ENCODE results near the gene C16orf92.
A peak's percentile ranks its signal among the peaks of the same experiment; 100 is the strongest.

Gene C16orf92

DNA sequence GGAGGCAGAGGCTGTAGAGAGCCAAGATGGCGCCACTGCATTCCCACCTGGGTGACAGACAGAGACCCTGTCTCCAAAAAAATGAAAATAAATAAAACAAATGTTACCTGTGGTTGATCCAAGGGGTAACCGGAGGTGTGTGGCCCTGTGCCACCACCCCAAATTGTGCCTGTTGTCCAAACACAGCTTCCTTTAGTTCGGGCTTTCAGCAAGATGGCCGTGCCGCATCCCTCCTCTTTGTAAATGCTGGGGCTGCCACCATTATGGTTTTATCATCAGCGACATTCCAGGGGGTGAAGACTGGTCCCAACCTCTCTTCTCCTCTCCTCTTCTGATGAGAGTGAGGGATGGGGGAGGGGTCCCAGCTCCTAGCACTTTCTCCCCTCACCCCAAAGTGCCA is at the start of gene C16orf92:
Gene C16orf92 (plus strand): TSS at position 312 of the 400 bp plus-strand sequence. CDS start 143 bp downstream, outside the sequence.
- ATAC-seq: no peak
- no peak for TF ChIP-seq ZNF565 (CRISPR knock-in tag; conservative IDR thresholded peaks at IDR 0.05; ENCODE audit: low read depth)
- no peak for TF ChIP-seq BACH2 (CRISPR knock-in tag; IDR thresholded peaks at IDR 0.05; ENCODE audit: borderline replicate concordance)
- TF ChIP-seq, protein P1, sequence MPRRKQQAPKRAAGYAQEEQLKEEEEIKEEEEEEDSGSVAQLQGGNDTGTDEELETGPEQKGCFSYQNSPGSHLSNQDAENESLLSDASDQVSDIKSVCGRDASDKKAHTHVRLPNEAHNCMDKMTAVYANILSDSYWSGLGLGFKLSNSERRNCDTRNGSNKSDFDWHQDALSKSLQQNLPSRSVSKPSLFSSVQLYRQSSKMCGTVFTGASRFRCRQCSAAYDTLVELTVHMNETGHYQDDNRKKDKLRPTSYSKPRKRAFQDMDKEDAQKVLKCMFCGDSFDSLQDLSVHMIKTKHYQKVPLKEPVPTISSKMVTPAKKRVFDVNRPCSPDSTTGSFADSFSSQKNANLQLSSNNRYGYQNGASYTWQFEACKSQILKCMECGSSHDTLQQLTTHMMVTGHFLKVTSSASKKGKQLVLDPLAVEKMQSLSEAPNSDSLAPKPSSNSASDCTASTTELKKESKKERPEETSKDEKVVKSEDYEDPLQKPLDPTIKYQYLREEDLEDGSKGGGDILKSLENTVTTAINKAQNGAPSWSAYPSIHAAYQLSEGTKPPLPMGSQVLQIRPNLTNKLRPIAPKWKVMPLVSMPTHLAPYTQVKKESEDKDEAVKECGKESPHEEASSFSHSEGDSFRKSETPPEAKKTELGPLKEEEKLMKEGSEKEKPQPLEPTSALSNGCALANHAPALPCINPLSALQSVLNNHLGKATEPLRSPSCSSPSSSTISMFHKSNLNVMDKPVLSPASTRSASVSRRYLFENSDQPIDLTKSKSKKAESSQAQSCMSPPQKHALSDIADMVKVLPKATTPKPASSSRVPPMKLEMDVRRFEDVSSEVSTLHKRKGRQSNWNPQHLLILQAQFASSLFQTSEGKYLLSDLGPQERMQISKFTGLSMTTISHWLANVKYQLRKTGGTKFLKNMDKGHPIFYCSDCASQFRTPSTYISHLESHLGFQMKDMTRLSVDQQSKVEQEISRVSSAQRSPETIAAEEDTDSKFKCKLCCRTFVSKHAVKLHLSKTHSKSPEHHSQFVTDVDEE (CRISPR knock-in tag; IDR thresholded peaks at IDR 0.05): no peak
- TF ChIP-seq ZNF70 (CRISPR knock-in tag; IDR thresholded peaks at IDR 0.05): no peak
- TF ChIP-seq CREB5 (CRISPR knock-in tag; IDR thresholded peaks at IDR 0.05; ENCODE audit: low read depth): no peak
- TF ChIP-seq CSDC2 (CRISPR knock-in tag; IDR thresholded peaks at IDR 0.05): no peak
- no peak for TF ChIP-seq TOX (CRISPR knock-in tag; IDR thresholded peaks at IDR 0.05; ENCODE audit: borderline replicate concordance)
- TF ChIP-seq ESRRG (CRISPR knock-in tag; IDR thresholded peaks at IDR 0.05): no peak
- TF ChIP-seq CSRNP3 (CRISPR knock-in tag; IDR thresholded peaks at IDR 0.05): no peak
- TF ChIP-seq OSR1 (CRISPR knock-in tag; IDR thresholded peaks at IDR 0.05): no peak
- TF ChIP-seq PPARA (CRISPR knock-in tag; IDR thresholded peaks at IDR 0.05; ENCODE audit: borderline replicate concordance): no peak
- TF ChIP-seq ZFP30 (CRISPR knock-in tag; IDR thresholded peaks at IDR 0.05): no peak

DNA sequence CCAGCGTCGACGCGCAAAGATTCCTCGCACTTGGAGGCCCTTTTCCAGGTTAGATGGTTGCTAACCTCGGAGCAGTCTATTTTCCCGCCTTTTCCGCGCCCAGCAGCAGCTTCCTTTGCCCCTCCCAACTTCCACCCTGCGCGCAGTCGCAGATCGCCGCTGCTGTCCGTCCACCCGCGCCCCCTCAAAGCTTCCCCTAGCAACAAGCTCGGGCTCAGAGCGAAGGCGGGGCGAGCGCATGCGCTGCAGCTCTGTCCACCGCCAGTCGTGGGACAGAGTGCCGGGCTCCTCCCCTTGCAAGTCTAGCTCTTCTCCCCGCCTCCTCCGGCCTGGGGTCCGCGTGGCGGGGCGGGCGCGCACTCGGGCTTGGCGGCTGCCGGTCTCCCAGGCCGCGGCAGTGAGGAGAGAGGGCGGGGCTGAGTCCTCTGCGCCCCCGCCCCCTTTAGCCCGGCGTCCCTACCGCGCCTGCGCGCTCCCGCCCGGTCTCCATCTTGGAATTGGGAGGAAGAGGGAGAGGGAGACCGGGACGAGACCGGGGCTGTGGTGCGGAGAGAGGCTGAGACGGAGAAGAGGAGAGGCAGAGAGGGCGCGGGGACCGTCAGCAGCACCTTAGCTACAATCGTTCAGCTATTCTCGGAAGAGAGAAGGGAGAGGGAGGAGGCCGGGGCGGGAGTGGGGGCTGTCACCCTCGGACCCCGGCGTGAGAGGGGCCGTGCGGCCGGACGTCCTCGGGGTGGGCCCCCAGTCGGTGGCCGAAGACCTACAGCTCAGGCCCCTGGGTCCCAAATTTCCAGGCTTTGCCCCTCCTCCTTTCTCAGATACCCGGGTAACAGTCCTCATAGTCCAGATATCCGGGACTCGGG is 49.4 kb upstream of the C16orf92 start, which contains the start of gene TAOK2:
Gene TAOK2 (plus strand): TSS at position 485 of the 863 bp plus-strand sequence. CDS start 3,905 bp downstream, outside the sequence.
- TF ChIP-seq ZNF565 (CRISPR knock-in tag; conservative IDR thresholded peaks at IDR 0.05; ENCODE audit: low read depth) (no peak), TCF4 (CRISPR knock-in tag; IDR thresholded peaks at IDR 0.05; ENCODE audit: borderline replicate concordance) (no peak), PPARA (CRISPR knock-in tag; IDR thresholded peaks at IDR 0.05; ENCODE audit: borderline replicate concordance) (no peak), RARB (CRISPR knock-in tag; IDR thresholded peaks at IDR 0.05) (no peak), ZFP3 (CRISPR knock-in tag; IDR thresholded peaks at IDR 0.05) (no peak), GLIS3 (CRISPR knock-in tag; IDR thresholded peaks at IDR 0.05) (no peak), ZC3H10 (CRISPR knock-in tag; IDR thresholded peaks at IDR 0.05) (no peak), OSR1 (CRISPR knock-in tag; IDR thresholded peaks at IDR 0.05) (no peak), SNAI2 (CRISPR knock-in tag; IDR thresholded peaks at IDR 0.05) (no peak), TOX (CRISPR knock-in tag; IDR thresholded peaks at IDR 0.05; ENCODE audit: borderline replicate concordance) (no peak), CSRNP3 (CRISPR knock-in tag; IDR thresholded peaks at IDR 0.05) (no peak), ZFP30 (CRISPR knock-in tag; IDR thresholded peaks at IDR 0.05) (no peak), ESRRG (CRISPR knock-in tag; IDR thresholded peaks at IDR 0.05) (no peak), ISL1 (CRISPR knock-in tag; IDR thresholded peaks at IDR 0.05) (no peak), CREB5 (CRISPR knock-in tag; IDR thresholded peaks at IDR 0.05; ENCODE audit: low read depth) (no peak), ARNTL (CRISPR knock-in tag; IDR thresholded peaks at IDR 0.05; ENCODE audit: borderline replicate concordance, low read depth) (no peak), ZNF8 (CRISPR knock-in tag; IDR thresholded peaks at IDR 0.05) (no peak)
- TF ChIP-seq, protein P2, sequence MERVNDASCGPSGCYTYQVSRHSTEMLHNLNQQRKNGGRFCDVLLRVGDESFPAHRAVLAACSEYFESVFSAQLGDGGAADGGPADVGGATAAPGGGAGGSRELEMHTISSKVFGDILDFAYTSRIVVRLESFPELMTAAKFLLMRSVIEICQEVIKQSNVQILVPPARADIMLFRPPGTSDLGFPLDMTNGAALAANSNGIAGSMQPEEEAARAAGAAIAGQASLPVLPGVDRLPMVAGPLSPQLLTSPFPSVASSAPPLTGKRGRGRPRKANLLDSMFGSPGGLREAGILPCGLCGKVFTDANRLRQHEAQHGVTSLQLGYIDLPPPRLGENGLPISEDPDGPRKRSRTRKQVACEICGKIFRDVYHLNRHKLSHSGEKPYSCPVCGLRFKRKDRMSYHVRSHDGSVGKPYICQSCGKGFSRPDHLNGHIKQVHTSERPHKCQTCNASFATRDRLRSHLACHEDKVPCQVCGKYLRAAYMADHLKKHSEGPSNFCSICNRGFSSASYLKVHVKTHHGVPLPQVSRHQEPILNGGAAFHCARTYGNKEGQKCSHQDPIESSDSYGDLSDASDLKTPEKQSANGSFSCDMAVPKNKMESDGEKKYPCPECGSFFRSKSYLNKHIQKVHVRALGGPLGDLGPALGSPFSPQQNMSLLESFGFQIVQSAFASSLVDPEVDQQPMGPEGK (CRISPR knock-in tag; IDR thresholded peaks at IDR 0.05; ENCODE audit: borderline replicate concordance): no peak
- TF ChIP-seq, protein P3, sequence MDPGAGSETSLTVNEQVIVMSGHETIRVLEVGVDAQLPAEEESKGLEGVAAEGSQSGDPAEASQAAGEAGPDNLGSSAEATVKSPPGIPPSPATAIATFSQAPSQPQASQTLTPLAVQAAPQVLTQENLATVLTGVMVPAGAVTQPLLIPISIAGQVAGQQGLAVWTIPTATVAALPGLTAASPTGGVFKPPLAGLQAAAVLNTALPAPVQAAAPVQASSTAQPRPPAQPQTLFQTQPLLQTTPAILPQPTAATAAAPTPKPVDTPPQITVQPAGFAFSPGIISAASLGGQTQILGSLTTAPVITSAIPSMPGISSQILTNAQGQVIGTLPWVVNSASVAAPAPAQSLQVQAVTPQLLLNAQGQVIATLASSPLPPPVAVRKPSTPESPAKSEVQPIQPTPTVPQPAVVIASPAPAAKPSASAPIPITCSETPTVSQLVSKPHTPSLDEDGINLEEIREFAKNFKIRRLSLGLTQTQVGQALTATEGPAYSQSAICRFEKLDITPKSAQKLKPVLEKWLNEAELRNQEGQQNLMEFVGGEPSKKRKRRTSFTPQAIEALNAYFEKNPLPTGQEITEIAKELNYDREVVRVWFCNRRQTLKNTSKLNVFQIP (CRISPR knock-in tag; IDR thresholded peaks at IDR 0.05; ENCODE audit: borderline replicate concordance, low read depth): no peak
- TF ChIP-seq, protein P1 (CRISPR knock-in tag; IDR thresholded peaks at IDR 0.05): no peak
- ATAC-seq: peak; percentile 98
